ENCODE data around the gene HNRNPM. TPM values are rescaled to one million over a fixed set of nuclear protein-coding genes. Genes with fewer than 3 reads are reported as not detected.
A peak's percentile ranks its signal among the peaks of the same experiment; 100 is the strongest.

Gene HNRNPM
- total RNA-seq, 3 donors from 2014 or later = 84.8 to 153 (median 116) TPM

- Histone ChIP-seq H3K4me1 (peaks cover 14 to 41% of the 10 kb centered on the region in 2 donors), H3K4me3 (peak overlapping the region in 2 of 3 donors; percentile 24 to 37)
- DNase-seq (ENCODE audit: low spot score in 2 of 2) = no peak
Measured at GRCh38 chr19:8397271-8397670, 47.5 kb upstream of the HNRNPM start.

GRCh38 chr19:8397746-8398310 lies 46.9 kb upstream of the HNRNPM start:
- no peak for TF ChIP-seq POLR2A (IDR thresholded peaks at IDR 0.05)
- Histone ChIP-seq H3K36me3 (no peaks in the 10 kb centered on the region), H3K4me3 (peak overlapping the region in 2 of 3 donors; percentile 24 to 37), H3K27me3 (no peaks in the 10 kb centered on the region), H3K27ac (peak overlapping the region; percentile 100), H3K9me3 (no peaks in the 10 kb centered on the region), H3K4me1 (peaks cover 14 to 39% of the 10 kb centered on the region in 2 donors)
- DNase-seq (ENCODE audit: low spot score in 2 of 2) = no peak
- intact Hi-C loops (cut with DNase I; ENCODE audit: low total_unique reads) = loop anchor here (5.0 kb wide), 1 partner anchor 46 kb away; no protein-coding TSS in a partner anchor

More at GRCh38 chr19:8397271-8397670, 47.5 kb upstream of the HNRNPM start:
- intact Hi-C loops (cut with DNase I; ENCODE audit: low total_unique reads) = loop anchor here (5.0 kb wide), 1 partner anchor 45 kb away; no protein-coding TSS in a partner anchor
- Histone ChIP-seq H3K27ac (peak overlapping the region; percentile 100), H3K9me3 (no peaks in the 10 kb centered on the region), H3K27me3 (no peaks in the 10 kb centered on the region), H3K36me3 (no peaks in the 10 kb centered on the region)
- TF ChIP-seq POLR2A (IDR thresholded peaks at IDR 0.05) (no peak), CTCF (IDR thresholded peaks at IDR 0.05) (no peak), POLR2AphosphoS5 (IDR thresholded peaks at IDR 0.05) (no peak)

- no peak for DNase-seq (ENCODE audit: low spot score in 2 of 2)
- TF ChIP-seq POLR2AphosphoS5 (IDR thresholded peaks at IDR 0.05) = no peak
- TF ChIP-seq POLR2A (IDR thresholded peaks at IDR 0.05) = no peak
- no peak for TF ChIP-seq CTCF (IDR thresholded peaks at IDR 0.05)
- H3K9me3 ChIP-seq = no peaks in the 10 kb centered on the region
- no peaks in the 10 kb centered on the region for H3K36me3 ChIP-seq
- H3K27me3 ChIP-seq = no peaks in the 10 kb centered on the region
- peak overlapping the region in 1 of 3 donors; percentile 24 for H3K4me3 ChIP-seq
- peaks cover 14 to 34% of the 10 kb centered on the region in 2 donors for H3K4me1 ChIP-seq
- H3K27ac ChIP-seq = peak overlapping the region; percentile 100
- intact Hi-C loops (cut with DNase I; ENCODE audit: low total_unique reads) = loop anchor here (5.0 kb wide), 1 partner anchor 46 kb away; no protein-coding TSS in a partner anchor
Measured at GRCh38 chr19:8398311-8398771, 46.4 kb upstream of the HNRNPM start.

GRCh38 chr19:8399681-8400188 lies 45.0 kb upstream of the HNRNPM start:
- H3K27ac ChIP-seq = peak overlapping the region in 1 of 2 donors; percentile 19

GRCh38 chr19:8401981-8402411 lies 42.8 kb upstream of the HNRNPM start:
- DNase-seq (ENCODE audit: low spot score in 2 of 2) = no peak
- no peaks in the 10 kb centered on the region for H3K36me3 ChIP-seq
- H3K27me3 ChIP-seq = no peaks in the 10 kb centered on the region
- peaks cover 9 to 14% of the 10 kb centered on the region in 2 donors for H3K4me1 ChIP-seq
- intact Hi-C loops (cut with DNase I; ENCODE audit: low total_unique reads) = no loop called here
- TF ChIP-seq POLR2AphosphoS5 (IDR thresholded peaks at IDR 0.05) = no peak
- TF ChIP-seq CTCF (IDR thresholded peaks at IDR 0.05) = no peak
- no peak for TF ChIP-seq POLR2A (IDR thresholded peaks at IDR 0.05)
- peak overlapping the region in 1 of 2 donors; percentile 26 for H3K27ac ChIP-seq
- no peaks in the 10 kb centered on the region for H3K9me3 ChIP-seq
- no peak overlapping the region for H3K4me3 ChIP-seq

More at GRCh38 chr19:8399681-8400188, 45.0 kb upstream of the HNRNPM start:
- no peaks in the 10 kb centered on the region for H3K36me3 ChIP-seq
- intact Hi-C loops (cut with DNase I; ENCODE audit: low total_unique reads) = loop anchor here (5.0 kb wide), 1 partner anchor 47 kb away; no protein-coding TSS in a partner anchor
- no peak overlapping the region for H3K4me3 ChIP-seq
- H3K4me1 ChIP-seq = peaks cover 9 to 29% of the 10 kb centered on the region in 2 donors
- H3K9me3 ChIP-seq = no peaks in the 10 kb centered on the region
- DNase-seq (ENCODE audit: low spot score in 2 of 2) = no peak
- TF ChIP-seq CTCF (IDR thresholded peaks at IDR 0.05) (no peak), POLR2A (IDR thresholded peaks at IDR 0.05) (no peak), POLR2AphosphoS5 (IDR thresholded peaks at IDR 0.05) (no peak)
- no peaks in the 10 kb centered on the region for H3K27me3 ChIP-seq
